Neural cell (in vitro differentiated cells): Measurements from ENCODE around the gene TMEM255B.
"Not testable (repeated sequence)": the region's sequence is repeated elsewhere in the genome, so short reads cannot be mapped to it uniquely, and the experiment has no call there.

Experiments used
- POLR2AphosphoS5 ChIP-seq: IDR thresholded peaks from 2 replicates; pipeline ENCODE4 v1.6.1; 2012
- TF ChIP-seq, protein P1 (sequence below): fragments of 450-650 bp; IDR thresholded peaks from 2 replicates; pipeline ENCODE4 v1.5.1; 2014; ENCODE audit warnings: antibody characterized with exemption, mild to moderate bottlenecking, moderate library complexity; ENCODE audit not compliant: poor library complexity, severe bottlenecking

DNA sequence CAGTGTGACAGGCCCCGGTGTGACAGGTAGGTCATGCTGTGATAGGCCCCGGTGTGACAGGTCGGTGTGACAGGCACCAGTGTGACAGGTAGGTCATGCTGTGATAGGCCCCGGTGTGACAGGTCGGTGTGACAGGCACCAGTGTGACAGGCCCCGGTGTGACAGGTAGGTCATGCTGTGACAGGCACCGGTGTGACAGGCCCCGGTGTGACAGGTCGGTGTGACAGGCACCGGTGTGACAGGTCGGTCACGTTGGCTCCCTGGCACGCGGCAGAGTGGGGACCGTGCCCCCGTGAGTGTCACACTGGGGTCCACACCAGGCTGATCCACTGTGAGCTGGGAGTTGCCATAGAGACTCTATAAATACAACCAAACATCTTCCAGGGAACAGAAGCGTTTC is 75.0 kb downstream of the TMEM255B start:
- TF ChIP-seq, protein P1, sequence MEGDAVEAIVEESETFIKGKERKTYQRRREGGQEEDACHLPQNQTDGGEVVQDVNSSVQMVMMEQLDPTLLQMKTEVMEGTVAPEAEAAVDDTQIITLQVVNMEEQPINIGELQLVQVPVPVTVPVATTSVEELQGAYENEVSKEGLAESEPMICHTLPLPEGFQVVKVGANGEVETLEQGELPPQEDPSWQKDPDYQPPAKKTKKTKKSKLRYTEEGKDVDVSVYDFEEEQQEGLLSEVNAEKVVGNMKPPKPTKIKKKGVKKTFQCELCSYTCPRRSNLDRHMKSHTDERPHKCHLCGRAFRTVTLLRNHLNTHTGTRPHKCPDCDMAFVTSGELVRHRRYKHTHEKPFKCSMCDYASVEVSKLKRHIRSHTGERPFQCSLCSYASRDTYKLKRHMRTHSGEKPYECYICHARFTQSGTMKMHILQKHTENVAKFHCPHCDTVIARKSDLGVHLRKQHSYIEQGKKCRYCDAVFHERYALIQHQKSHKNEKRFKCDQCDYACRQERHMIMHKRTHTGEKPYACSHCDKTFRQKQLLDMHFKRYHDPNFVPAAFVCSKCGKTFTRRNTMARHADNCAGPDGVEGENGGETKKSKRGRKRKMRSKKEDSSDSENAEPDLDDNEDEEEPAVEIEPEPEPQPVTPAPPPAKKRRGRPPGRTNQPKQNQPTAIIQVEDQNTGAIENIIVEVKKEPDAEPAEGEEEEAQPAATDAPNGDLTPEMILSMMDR: not testable (repeated sequence)
- not testable (repeated sequence) for TF ChIP-seq POLR2AphosphoS5
